Omental fat pad (tissue), 3 donors: Measurements from ENCODE around the gene LASP1NB.

Source experiments
- ATAC-seq: fragments of 150-250 bp; one replicate; pipeline ENCODE4 v1.9.1; 2016; ENCODE audit warnings: mild to moderate bottlenecking, moderate library complexity; ENCODE audit not compliant: low FRiP score
- DNase-seq: peaks from one replicate; pipeline ENCODE4 v3.0.0-alpha.2; 2019; ENCODE audit warnings: low spot score
- CTCF ChIP-seq, 3 donors: fragments of 450-650 bp; IDR thresholded peaks; one replicate each; pipeline ENCODE4 v1.5.1; 2016 to 2017; ENCODE audit warnings: antibody characterized with exemption in 3 of 3, mild to moderate bottlenecking in 3 of 3, moderate library complexity in 2 of 3

The LASP1NB gene

GRCh38 chr17:38885044-38885727 is 40.2 kb upstream of the LASP1NB start:
- ATAC-seq: no peak
- no peak for TF ChIP-seq CTCF (IDR thresholded peaks at IDR 0.05)
- DNase-seq: no peak

GRCh38 chr17:38885728-38886642 is 39.4 kb upstream of the LASP1NB start:
- ATAC-seq: no peak
- no peak for DNase-seq
- TF ChIP-seq CTCF (IDR thresholded peaks at IDR 0.05): no peak

- no peak for ATAC-seq
- DNase-seq: no peak
- TF ChIP-seq CTCF (IDR thresholded peaks at IDR 0.05): no peak
Measured at GRCh38 chr17:38886643-38887010, 38.8 kb upstream of the LASP1NB start.

- ATAC-seq: no peak
- no peak for TF ChIP-seq CTCF (IDR thresholded peaks at IDR 0.05)
- DNase-seq: no peak
Measured at GRCh38 chr17:38888842-38889241, 36.6 kb upstream of the LASP1NB start.

GRCh38 chr17:38889745-38890409 is 35.5 kb upstream of the LASP1NB start:
- TF ChIP-seq CTCF (IDR thresholded peaks at IDR 0.05): no peak
- ATAC-seq: no peak
- DNase-seq: no peak

- TF ChIP-seq CTCF (IDR thresholded peaks at IDR 0.05): no peak
- DNase-seq (no peak), ATAC-seq (no peak)
Measured at GRCh38 chr17:38890410-38890746, 35.0 kb upstream of the LASP1NB start.
